Effector memory CD4-positive, alpha-beta T cell (primary cell): ENCODE results near the gene APOBEC2.

Experiments
- DNase-seq, 3 donors: peaks; one replicate each; pipeline ENCODE4 v3.0.0-alpha.2; 2020
- H3K27ac ChIP-seq: 2 replicates; pipeline ENCODE4 v1.7.0; 2013; ENCODE audit warnings: mild to moderate bottlenecking, low read length, moderate library complexity; ENCODE audit not compliant: insufficient read depth, poor library complexity, severe bottlenecking
- H3K27me3 ChIP-seq: replicated peaks from 2 replicates; pipeline ENCODE4 v1.7.0; 2013; ENCODE audit warnings: mild to moderate bottlenecking, low read length; ENCODE audit not compliant: insufficient read depth, control insufficient read depth, poor library complexity, severe bottlenecking
- H3K36me3 ChIP-seq: 2 replicates; pipeline ENCODE4 v1.7.0; 2013; ENCODE audit warnings: mild to moderate bottlenecking, low read length, moderate library complexity; ENCODE audit not compliant: control insufficient read depth, insufficient read depth
- H3K4me1 ChIP-seq: 2 replicates; pipeline ENCODE4 v1.7.0; 2013; ENCODE audit warnings: low read length, mild to moderate bottlenecking; ENCODE audit not compliant: control insufficient read depth, insufficient read depth, poor library complexity, severe bottlenecking
- H3K4me3 ChIP-seq: 2 replicates; pipeline ENCODE4 v1.7.0; 2013; ENCODE audit warnings: low read length, low read depth, mild to moderate bottlenecking; ENCODE audit not compliant: insufficient read depth, poor library complexity, severe bottlenecking
- H3K9me3 ChIP-seq: 2 replicates; pipeline ENCODE4 v1.7.0; 2013; ENCODE audit warnings: mild to moderate bottlenecking, low read length, moderate library complexity; ENCODE audit not compliant: control insufficient read depth

APOBEC2 gene

DNA sequence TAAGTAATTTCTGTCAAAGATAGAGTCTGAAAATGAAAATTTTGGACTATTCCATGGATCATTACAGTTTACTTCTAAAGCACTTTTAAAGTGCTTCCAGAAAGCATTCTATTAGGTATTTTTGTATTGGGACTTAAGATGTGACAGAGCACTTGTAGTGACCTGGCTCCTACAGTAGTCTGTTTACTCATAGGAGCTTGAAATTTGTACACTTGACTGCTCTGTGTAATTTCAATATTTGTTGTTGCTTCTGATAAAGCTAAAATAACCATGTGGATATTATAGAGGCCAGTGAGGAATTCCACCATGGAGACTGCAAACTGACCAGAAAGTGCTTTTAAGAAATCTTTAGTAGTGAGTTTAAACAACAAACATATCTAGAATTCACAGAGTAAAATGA lies 30.1 kb downstream of the APOBEC2 start:
- peaks cover 12% of the 10 kb centered on the region for H3K4me1 ChIP-seq
- H3K27ac ChIP-seq, result no peak overlapping the region
- H3K4me3 ChIP-seq, result no peak overlapping the region
- peaks cover 48% of the 10 kb centered on the region for H3K36me3 ChIP-seq
- no peaks in the 10 kb centered on the region for H3K27me3 ChIP-seq
- no peaks in the 10 kb centered on the region for H3K9me3 ChIP-seq
- DNase-seq, result no peak

DNA sequence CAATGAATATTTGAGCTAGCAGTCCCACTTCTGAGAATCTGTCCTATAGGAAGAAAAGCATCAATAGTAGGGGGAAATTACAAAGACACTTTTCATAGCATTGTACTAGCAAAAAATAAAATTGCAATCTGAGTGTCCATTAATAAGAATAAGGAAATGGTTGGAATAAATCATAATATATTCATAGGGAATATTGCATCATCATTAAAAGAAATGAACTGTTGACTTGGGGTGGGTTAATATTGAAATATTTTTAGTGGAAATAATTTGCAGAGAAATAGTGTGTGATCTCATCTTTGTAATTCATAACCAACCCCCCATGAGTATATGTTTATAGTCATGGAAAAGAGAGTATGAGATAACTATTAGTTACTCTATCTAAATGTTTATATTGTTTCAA lies 32.2 kb downstream of the APOBEC2 start:
- peaks cover 48% of the 10 kb centered on the region for H3K36me3 ChIP-seq
- no peak overlapping the region for H3K4me3 ChIP-seq

DNA sequence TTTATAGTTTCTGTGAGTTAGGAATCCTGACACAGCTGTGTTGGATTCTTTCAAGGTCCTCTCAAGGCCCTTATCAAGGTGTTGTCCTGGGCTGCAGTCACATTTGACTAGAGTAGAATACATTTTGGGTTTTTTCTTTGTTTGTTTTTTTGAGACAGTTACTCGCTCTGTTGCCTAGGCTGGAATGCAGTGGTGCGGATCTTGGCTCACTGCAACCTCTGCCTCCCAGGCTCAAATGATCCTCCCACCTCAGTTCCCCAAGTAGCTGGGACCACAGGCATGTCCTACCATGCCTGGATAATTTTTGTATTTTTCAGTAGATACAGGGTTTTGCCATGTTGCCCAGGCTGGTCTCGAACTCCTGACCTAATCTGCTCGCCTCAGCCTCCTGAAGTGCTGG lies 35.4 kb downstream of the APOBEC2 start:
- Histone ChIP-seq H3K4me1 (no peaks in the 10 kb centered on the region), H3K27ac (no peak overlapping the region), H3K27me3 (no peaks in the 10 kb centered on the region), H3K9me3 (no peaks in the 10 kb centered on the region), H3K36me3 (peaks cover 72% of the 10 kb centered on the region), H3K4me3 (no peak overlapping the region)
- DNase-seq, result no peak

More for the DNA sequence above, 32.2 kb downstream of the APOBEC2 start:
- no peaks in the 10 kb centered on the region for H3K27me3 ChIP-seq
- DNase-seq, result no peak
- H3K27ac ChIP-seq, result no peak overlapping the region
- peaks cover 8% of the 10 kb centered on the region for H3K4me1 ChIP-seq
- no peaks in the 10 kb centered on the region for H3K9me3 ChIP-seq

DNA sequence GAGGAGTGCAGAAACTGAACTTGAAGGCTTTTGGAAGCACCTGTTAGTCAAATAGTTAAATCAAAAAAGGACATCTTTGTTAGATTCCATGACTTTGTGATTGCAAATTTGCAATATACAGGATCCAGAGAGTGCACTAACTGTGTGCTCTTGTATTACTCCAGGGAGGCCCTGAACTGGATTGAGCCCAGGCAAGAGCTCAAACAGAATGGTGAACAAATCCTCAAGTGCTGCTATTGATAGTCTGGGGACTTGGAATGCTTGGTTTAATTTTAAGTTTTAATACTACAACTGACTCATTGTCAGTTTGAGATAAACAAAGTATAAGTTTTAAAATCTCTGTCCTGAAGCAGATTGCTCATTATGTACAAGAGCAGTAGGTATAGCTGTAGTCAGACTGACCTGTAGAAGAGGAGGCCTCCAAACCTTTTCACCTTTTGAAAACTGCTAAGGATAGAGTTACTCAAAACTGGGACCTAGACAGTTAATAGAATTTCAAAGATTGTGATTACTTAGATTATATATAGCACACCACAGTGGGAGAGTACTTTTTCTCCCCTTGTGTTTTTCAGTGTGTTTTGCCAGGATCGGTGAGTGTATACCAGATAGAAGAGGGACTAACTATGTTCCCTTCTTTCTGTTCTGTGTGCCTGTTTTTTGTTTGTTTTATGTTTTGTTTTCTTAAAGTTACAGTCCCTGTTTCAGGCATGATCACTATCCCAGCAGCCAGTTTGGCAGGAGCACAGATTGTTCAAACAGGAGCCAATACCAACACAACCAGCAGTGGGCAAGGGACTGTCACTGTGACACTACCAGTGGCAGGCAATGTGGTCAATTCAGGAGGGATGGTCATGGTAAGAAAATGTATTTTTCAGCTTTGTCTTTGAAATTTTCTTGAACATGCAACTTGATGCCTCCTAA lies 38.1 kb downstream of the APOBEC2 start:
- Histone ChIP-seq H3K36me3 (peaks cover 77% of the 10 kb centered on the region), H3K27ac (no peak overlapping the region)

DNA sequence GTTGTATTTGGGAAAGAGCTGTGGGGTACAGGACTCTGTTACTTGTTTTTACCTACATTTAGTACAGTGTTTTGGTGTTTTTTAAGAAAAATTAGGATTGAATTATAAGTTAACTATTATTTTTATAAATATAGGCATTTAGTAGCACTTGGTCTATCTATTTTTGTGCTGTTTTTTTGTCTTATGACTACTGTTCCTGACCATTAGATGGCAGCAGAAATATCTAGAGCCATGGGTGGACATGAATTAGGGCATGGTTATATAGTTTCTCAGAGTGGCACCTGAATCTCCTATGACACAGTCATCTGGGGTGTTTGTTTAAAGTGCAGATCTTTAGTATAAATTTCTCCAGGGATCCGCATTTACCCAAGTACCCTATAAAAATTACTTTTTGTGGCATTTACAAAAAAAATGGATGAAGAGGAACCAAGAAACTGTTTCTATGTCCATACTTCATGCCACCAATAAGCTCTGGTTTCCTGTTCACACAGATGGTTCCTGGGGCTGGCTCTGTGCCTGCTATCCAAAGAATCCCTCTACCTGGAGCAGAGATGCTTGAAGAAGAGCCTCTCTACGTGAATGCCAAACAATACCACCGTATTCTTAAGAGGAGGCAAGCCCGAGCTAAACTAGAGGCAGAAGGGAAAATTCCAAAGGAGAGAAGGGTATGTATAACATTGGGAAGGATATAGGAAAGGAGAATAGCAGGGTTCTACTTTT lies 39.6 kb downstream of the APOBEC2 start:
- no peak for DNase-seq
- peaks cover 84% of the 10 kb centered on the region for H3K36me3 ChIP-seq
- no peak overlapping the region for H3K27ac ChIP-seq

More for the DNA sequence above, 38.1 kb downstream of the APOBEC2 start:
- H3K27me3 ChIP-seq, result no peaks in the 10 kb centered on the region
- no peak for DNase-seq
- H3K4me1 ChIP-seq, result no peaks in the 10 kb centered on the region
- no peak overlapping the region for H3K4me3 ChIP-seq
- no peaks in the 10 kb centered on the region for H3K9me3 ChIP-seq

DNA sequence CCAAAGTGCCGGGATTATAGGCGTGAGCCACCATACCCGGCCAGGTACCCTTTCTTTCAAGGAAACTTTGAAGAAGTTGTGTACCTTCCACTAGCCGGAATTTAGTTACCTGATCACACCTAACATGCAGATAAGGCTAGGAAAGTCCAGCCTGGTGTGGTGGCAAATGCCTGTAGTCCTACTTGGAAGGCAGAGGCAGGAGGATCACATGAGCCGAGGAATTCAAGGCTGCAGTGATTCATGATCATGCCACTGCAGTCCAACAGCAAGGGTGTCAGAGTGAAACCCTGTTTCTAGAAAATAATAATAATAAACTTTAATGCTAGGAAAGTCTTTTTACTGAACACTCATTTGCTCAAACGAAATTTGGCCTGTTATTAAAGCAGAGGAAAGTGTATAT lies 40.7 kb downstream of the APOBEC2 start:
- H3K9me3 ChIP-seq, result no peaks in the 10 kb centered on the region
- H3K4me3 ChIP-seq, result no peak overlapping the region
- peaks cover 95% of the 10 kb centered on the region for H3K36me3 ChIP-seq
- no peak overlapping the region for H3K27ac ChIP-seq
- no peak for DNase-seq
- no peaks in the 10 kb centered on the region for H3K4me1 ChIP-seq
- no peaks in the 10 kb centered on the region for H3K27me3 ChIP-seq

More for the DNA sequence above, 39.6 kb downstream of the APOBEC2 start:
- H3K4me1 ChIP-seq, result no peaks in the 10 kb centered on the region
- H3K4me3 ChIP-seq, result no peak overlapping the region
- H3K9me3 ChIP-seq, result no peaks in the 10 kb centered on the region
- no peaks in the 10 kb centered on the region for H3K27me3 ChIP-seq

DNA sequence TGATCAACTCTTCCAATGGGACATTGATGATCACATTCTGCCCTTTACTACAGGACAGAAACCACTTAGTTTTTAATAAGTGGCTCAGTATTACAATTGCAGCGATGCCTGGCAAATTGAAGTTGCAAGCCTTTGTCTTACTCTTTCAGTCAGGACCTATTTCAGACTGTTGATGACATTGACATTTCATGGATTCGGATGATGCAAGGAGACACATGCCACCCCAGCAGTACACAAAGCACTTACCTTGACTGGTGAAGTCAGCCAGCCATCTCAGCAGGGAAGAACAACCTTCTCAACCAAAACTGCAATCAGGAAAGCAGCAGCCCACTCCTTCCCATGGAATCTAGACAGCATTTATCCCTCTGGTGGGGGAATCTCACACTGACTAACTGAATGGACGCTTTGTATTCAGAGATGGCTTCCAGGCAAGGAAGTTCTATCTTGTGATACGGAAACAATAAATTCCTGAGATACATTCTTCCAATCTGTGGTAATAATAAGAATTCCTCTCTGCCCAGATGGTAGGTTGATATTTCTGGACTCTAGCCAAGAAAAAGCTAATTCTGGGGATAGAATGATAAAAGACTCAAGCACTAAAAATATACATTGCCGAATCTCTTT lies 44.6 kb downstream of the APOBEC2 start:
- no peak overlapping the region for H3K27ac ChIP-seq
- no peaks in the 10 kb centered on the region for H3K4me1 ChIP-seq
- no peak for DNase-seq
- no peak overlapping the region for H3K4me3 ChIP-seq
- peaks cover 81% of the 10 kb centered on the region for H3K36me3 ChIP-seq
- H3K27me3 ChIP-seq, result no peaks in the 10 kb centered on the region
- H3K9me3 ChIP-seq, result no peaks in the 10 kb centered on the region

DNA sequence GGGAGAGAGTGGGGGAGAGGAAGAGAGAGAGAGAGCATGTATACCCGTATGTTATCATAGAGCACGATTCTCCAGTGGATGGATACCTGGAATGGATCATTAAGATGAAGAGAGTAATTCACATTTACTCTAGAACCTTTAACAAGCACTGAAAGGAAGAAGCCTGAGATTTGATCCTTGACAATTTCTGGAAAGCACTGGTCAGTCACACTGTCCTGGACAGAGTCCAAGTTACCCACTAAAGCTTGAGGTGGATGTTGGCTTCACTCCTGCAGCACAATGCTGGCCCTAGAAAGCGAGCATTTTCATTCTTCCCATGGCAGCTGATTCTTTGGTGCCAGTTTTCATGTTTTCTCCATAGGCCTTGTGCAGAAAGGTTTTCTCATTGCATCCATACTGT lies 45.4 kb downstream of the APOBEC2 start:
- H3K9me3 ChIP-seq, result no peaks in the 10 kb centered on the region
- H3K4me1 ChIP-seq, result no peaks in the 10 kb centered on the region
- H3K27ac ChIP-seq, result no peak overlapping the region
- H3K4me3 ChIP-seq, result no peak overlapping the region
- H3K36me3 ChIP-seq, result peaks cover 73% of the 10 kb centered on the region
- no peak for DNase-seq
- no peaks in the 10 kb centered on the region for H3K27me3 ChIP-seq

DNA sequence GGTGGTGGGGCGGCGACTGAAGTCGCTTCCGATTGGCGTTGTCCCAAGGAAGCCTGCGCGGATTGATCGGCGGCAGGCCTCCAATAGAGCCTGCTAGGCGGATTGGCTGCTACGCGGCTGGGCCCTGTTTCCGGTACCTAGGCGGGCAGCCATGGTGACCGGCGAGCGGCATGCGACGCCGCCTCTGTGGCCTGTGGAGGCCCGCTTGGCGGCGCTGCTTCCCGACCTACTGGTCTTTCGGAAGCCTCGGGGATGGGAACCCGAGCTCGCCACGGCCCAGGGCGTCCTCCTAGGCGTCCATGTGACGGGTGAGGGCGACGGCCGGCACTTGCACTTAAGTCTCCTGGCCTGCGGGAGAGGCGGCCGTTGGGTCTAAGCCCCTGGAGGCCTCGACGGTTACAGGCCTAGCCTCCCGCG lies 47.9 kb downstream of the APOBEC2 start:
- H3K4me1 ChIP-seq, result no peaks in the 10 kb centered on the region
- no peak overlapping the region for H3K4me3 ChIP-seq
- H3K27me3 ChIP-seq, result no peaks in the 10 kb centered on the region
- H3K27ac ChIP-seq, result no peak overlapping the region
- H3K9me3 ChIP-seq, result no peaks in the 10 kb centered on the region
- peaks cover 48% of the 10 kb centered on the region for H3K36me3 ChIP-seq
- no peak for DNase-seq

DNA sequence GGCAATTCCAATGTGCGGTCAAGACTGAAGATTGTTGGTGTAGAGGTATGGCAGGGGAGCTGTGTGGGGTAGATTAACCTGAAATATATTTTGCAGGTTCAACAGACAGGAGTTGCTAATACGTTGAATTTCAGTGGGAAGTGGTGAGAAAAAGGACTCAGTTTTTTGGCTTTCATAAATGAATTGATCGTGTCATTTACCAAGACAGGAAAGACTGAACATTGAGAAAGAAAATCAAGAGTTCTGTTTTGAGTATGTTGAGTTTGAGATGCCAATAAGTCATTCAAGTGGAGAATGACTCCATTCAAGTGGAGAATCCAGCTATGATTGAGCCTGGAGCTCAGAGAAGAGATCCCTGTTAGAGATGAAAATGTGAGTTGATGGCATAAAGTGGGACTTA lies 50.8 kb downstream of the APOBEC2 start:
- no peak overlapping the region for H3K27ac ChIP-seq
- H3K36me3 ChIP-seq, result peaks cover 18% of the 10 kb centered on the region
- H3K4me1 ChIP-seq, result no peaks in the 10 kb centered on the region
- no peaks in the 10 kb centered on the region for H3K9me3 ChIP-seq
- H3K27me3 ChIP-seq, result no peaks in the 10 kb centered on the region
- no peak for DNase-seq
- H3K4me3 ChIP-seq, result no peak overlapping the region
